Effector CD4-positive, alpha-beta T cell (primary cell): ENCODE measurements around the gene IL17RB.
A peak's percentile ranks its signal among the peaks of the same experiment; 100 is the strongest.

Experiments
- DNase-seq: peaks from one replicate; pipeline ENCODE4 v3.0.0-alpha.2; 2020

Gene IL17RB

DNA sequence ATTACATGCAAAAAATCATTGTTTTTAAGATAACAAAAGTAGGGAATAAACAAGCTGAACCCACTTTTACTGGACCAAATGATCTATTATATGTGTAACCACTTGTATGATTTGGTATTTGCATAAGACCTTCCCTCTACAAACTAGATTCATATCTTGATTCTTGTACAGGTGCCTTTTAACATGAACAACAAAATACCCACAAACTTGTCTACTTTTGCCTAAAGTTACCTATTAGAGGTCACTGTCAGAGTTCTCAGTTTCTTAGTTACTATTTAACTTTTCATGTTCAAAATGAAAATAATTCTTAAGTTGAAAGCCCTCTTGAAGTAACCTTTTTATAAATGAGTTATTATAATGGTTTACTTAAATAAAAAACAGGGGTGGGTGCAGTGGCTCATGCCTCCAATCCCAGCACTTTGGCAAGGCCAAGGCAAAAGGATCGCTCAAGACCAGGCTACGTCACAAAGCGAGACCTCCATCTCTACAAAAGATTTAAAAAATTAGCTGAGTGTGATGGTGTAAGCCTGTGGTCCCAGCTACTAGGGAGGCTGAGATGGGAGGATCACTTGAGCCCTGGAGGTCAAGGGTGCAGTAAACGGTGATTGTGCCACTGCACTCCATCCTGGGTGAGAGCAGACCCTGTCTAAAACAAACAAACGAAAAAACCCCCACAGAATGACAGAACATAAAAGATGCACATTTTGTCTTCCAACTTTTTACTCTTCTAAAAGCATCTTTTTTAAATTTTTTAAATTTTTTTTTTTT lies 19.5 kb downstream of the IL17RB start:
- no peak for DNase-seq

DNA sequence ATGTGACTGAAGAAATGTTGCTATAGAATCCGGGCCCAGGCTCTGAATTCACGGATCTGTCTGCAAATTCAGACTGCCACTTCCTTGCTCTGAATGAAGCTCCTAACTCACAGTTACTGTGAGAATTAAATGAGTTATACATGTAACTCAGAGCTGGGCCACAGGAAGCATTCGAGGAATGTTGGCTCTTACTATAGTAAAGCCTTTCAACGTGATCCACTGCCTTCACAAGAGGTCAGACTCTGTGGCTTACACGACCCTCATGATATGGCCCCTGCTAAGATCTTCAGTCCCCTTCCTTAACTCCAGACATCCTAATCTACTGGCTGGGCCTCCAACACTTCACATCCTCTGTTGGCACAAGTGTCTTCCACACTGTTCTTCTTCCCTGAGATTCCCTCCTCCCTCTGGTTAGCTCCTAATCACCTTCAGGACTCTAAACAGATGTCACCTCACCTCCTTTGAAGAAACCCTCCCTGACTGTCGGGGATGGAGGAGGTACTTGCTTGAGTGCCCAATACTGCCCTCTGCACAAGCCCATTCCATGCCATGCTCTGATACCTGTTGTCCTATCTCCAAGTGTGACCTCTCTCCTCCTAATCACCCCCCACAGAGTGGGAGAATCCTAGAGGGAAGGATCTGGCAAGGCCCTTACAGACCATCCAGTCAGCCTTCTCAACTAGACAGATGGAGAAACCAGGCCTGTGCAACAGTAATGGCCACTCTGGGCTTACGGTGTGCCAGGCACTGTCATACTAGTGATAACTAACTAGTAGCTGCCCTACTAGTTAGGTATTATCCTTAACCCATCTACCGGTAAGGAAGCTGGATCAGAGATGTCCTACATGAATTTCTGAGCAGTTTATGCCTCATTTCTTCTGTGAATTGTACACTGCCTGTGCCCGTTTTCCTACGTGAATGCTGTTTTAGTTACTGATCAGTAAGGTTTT lies 34.3 kb downstream of the IL17RB start:
- DNase-seq = no peak

DNA sequence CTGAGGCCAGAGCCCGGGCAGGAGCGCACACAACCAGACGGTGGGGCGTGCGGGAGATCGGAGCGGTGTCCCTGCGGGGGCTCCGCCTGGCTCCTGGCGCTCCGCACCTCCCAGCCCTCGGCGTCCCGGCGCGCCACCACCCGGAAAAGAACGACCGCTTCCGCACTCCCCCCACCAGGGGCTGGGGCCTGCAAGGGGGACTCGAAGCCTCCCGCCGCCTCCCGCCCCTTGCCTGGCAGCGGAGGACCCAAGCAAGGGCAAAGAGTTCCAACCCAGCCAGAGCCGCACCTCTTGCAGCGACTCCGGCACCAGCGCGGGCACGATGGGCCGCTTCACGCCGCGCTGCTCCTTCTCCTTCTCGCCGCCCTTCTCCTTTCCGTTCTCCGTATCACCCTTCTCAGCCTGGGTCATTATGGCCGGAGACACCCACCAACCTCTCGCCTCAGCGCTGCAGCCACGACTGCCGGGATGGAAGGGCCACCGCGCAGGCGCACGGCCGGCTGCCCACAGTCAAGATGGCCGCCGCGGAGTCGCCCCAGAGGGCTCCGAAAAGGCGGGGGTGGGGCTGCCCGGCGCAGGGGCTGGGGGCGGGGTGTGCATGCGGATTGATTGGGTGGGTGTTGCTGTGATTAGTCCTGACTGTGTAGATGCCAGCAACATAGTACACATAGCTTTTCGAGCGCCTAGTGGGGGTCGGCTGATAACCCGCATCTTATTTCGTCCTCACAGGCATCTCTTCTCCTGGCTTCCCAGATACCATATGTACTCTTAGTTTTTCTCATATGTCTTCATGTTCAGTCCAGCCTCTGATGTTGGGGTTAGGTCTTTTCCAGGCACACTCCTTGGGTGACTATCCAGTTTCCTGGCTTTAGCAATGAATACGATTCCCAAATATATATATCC lies 35.6 kb downstream of the IL17RB start, which contains the start of gene ACTR8:
TSS of gene ACTR8 (minus strand) at position 462 of the 903 bp plus-strand sequence. CDS start at position 411, 51 bp downstream.
- DNase-seq = peak; percentile 81

DNA sequence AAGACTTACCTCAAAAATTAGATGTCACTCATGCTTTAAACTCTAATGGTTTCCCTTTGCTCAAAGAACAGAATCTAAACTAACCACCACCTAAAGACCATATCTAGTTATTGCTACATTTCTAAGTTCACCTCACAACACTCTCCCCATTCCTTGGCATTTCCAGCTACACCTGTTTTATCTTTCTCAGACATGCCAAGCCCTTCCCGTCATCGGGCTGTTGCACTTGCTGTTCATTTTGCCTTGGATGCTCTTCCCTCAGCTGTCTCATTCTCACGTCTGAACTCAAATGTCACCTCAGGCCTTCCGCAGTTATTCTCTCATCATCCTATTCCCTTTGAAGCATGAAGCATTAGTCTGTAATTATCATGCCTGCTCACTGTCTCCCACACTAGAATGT lies 36.6 kb downstream of the IL17RB start:
- no peak for DNase-seq

DNA sequence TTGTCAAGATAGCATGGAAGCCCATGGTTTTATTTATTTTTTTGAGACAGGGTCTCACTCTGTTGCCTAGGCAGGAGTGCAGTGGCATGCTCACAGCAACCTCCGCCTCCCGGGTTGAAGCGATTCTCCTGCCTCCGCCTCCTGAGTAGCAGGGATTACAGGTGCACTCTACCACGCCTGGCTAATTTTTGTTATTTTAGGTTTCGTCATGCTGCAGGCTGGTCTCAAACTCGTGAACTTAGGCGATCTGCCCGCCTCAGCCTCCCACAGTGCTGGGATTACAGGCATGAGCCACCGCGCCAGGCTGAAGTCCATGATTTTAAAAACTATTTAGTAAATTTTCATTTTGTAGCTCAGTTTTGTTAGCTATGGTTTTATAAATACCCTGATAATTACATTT lies 38.3 kb downstream of the IL17RB start:
- no peak for DNase-seq

DNA sequence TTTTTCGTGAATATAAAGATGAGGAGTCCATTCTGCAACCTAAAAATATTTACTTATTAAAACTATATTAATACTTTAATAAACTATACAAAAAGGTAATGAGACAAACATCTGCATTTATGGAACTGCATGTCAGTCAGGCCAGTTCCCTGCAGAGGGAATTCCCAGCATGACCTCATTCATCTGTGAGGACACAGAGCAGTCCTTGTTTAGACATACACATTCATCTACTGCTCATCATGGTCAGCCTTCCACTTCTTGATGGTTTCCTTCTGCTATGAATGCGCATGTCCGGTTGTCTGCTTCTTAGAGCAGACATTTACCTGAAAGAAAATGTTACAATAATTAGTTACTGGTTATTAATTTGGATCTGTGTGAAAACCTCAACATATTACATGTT lies 38.9 kb downstream of the IL17RB start:
- no peak for DNase-seq

DNA sequence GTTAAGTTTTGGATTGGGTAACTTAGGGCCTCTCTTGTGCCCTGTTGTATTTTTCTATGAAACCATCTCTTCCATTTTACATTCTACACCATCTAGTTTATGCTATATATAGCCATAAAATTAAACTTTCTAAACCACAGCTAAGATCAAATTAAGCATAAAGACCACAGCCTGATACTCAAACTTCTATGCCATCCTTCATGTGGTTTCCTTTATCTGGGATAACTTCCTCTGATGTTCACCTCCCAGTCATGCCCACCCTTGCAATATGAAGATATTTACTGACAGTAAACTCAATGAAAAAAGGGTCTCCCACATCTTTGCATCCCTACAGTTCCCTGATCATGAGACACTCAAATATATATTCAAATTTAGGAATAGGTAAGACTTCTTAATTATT lies 41.1 kb downstream of the IL17RB start:
- no peak for DNase-seq

DNA sequence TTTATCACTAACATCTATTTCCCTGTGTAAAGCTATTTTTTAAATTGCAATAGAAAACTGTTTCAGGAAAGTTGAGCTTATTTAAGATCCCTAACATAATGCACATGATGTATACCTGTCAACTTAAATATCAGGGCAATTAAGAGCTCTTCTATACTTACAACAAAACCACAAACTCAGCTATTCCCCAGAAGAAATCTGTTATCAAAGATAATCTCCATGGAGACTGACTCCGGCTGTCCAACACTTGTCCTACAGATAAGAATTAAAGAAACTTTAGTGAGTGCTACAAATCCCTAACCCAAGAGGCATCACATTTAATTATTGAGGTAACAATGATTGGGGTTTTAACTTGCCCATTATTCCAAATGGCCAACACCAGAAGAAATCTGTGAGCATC lies 41.9 kb downstream of the IL17RB start:
- no peak for DNase-seq

DNA sequence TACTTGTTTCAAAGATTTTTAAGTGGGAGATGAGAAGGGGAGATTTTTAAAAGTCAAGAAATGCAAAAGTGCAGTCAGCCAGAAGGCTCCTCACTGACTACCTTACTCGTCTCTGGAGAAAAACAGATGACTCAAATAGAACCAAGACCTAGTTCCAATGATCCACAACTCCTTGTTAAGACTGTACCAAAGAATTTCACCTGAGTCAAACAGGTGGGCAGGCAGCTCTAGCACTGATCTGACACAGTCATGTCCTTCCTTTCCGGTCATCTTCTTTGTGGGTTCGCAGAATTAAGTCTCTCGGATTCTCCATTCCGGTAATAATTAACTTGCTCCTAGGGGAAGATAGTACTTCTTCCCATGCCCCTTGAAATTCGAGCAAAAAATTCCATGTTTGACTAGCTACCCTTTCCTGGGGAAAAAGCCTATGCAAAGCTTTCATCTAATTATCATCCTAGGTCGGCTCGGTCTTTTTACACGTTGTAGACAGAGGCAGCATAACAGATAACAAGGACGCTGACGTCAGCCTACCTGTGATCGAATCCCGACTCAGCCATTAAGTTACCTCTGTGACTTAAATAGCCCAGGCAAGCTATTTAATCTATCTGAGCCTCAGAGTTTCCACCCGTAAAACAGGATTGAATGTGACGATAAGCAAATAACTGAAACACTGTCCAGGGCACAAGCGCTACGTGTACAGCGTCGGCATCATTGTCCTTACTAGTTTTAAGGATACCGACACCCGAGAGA lies 44.5 kb downstream of the IL17RB start:
- peak; percentile 62 for DNase-seq

DNA sequence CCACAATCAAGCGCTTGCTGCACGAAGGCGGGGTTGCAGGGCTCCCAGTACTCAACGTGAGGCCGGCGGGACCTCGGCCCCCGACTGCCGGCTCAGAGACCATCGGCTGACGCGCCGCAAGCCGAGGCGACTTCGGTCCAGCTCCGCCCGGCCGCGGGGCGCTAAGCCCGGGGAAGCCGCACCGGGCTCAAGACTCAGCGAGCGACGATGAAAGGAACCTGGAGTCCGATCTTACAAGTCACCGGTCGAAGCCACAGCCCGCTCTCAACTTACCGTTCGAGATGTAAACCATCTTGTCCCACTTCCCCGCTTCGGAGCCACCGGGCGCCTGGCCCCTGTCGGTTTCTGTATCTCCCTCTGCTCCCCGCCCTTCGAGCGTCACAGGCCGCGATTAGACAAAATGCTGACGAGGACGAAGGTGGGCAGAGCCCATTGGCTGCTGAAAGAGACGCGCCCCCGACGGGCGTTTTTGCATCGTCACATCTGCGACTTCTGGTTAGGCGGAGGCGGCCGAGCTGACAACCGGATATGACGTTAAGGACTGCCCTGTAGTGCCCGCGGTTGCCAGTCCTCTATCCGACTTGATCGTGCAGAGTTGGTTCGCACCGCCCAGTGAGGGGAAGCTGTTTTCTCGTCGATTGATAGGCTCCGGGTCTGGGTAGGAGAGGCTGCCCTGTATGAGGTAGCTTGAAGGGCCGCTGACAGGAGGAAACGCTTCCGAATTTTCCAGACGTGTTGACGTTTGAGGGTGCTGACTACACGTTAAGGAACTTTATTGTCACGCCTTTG lies 45.3 kb downstream of the IL17RB start, which contains the start of gene SELENOK:
TSS of gene SELENOK (minus strand) at position 363 of the 789 bp plus-strand sequence.
- DNase-seq = peak; percentile 97

DNA sequence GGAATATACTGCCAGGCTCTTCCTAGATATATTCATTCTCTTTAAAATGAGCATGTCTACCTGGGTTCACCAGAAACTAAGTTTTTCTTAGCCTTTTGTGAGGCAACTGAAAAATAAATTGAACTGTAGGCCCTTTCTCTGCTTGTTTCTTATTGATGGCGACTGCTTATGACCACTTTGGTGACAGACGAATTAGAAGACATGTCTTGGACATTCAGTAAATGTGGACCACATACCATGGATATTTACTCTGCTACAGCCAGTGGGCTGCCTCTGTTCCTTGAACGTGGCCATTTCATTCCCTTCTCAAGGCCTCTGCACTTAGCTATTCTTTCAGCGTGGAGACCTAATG lies 45.9 kb downstream of the IL17RB start:
- no peak for DNase-seq

DNA sequence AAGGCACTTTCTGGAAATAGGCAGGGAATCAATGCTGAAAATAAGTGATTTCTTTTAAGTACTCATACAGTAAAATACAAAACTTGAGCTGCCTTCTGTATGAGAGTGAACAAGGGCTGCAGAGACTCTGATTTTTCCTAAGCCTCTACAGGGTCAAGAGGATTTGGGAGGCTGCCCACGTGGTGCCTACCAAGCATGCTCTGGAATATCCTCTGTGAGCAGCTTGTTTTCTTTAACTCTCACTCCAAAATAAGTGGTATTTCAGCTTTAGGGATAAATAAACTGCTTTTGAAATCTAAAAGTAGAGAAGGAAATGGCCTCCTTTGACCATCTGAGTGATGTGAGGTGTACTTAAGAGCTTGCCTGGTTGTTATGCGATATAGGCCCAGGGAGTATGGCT lies 53.4 kb downstream of the IL17RB start:
- no peak for DNase-seq

DNA sequence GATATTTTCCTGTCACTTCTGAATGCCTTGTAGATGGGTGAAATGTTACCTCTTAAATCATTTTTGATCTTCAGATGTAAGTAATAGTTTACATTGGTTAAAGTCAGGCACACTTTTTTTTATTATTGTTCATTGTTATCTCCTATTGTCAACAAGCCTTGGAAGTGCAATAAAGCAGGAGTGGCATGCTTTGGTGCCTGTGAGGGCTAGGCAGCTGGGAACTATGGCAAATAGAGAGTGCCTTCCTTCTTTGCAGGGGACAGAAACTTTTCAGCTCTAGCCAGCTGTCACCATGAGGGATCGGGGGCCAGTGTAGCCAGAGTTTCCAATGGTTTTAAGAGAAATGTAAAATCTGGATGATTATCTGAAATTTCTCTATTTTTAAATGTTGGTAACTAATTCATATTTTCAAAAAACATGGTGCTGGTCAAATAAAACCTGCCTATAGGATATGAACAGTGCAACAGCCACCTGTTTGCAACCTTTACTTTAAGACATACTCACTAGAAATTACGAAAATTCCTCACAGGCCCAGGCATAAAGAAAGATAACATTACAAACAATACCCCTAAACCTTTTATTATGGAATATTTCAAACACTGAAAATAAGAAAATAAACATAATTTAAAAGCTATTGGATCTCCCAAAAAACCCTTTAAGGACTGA lies 54.4 kb downstream of the IL17RB start:
- no peak for DNase-seq

DNA sequence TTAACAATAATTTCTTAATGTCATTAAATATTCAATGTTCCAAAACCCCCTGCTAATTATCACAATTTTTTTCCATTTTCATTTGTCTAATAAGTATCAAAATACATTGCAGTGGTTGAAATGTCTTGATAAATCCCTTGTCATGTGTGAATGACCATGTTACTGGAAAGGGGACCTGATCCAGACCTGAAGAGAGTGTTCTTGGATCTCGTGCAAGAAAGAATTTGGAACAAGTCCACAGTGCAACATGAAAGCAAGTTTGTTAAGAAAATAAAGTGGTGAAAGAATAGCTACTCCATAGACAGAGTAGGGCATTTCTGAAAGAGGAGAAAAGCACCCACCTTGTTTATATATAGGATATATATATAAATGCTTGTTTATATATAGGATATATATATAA lies 55.7 kb downstream of the IL17RB start:
- DNase-seq = no peak

DNA sequence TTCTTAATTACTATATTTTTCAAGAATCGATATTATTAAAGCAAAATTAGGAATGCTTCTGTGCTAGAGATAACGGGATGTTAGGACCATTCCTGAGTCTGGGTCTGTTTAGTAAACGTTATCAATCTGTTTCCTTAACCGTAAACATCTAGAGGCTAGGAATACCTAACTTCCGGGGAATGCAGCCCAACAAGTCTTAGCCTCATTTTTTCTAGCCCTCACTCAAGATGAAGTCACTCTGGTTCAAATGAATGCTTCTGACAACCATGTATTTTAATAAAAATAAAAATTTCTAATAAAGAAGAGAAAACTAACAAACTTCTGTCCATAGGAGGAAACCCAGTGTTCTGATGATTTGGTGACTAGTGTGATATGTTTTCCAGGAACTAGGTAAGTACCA lies 56.3 kb downstream of the IL17RB start:
- no peak for DNase-seq

DNA sequence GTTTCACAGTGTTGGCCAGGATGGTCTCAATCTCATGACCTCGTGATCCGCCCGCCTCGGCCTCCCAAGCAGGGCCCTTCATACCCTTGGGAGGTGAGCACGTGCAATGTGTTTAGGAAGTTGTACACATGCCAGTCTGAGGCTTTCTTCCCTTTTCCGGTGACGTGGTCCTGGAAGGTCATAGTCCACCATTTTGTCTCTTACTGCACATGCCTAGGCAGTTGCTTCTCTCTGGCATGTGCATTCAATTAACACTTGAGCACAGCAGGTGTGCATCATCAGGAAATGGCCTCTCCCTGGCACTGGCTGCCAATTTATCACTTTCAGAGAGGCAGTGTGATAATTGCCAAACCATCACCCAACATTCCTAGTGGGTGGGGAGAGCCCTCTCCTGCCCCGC lies 67.0 kb downstream of the IL17RB start:
- no peak for DNase-seq
